Vagina (tissue), 2 donors: ENCODE measurements around the gene MECP2. TPM values are rescaled to one million over a fixed set of nuclear protein-coding genes. Genes with fewer than 3 reads are reported as not detected.

Experiments
- DNase-seq, 2 donors: peaks; one replicate each; pipeline ENCODE4 v3.0.0-alpha.2; 2017; ENCODE audit errors: extremely low spot score in 2 of 2
- H3K27ac ChIP-seq: fragments of 200-600 bp; sonication (generic); one replicate; pipeline ENCODE4 v1.5.1; 2019
- H3K27me3 ChIP-seq: fragments of 200-600 bp; sonication (generic); one replicate; pipeline ENCODE4 v1.5.1; 2019
- H3K36me3 ChIP-seq, 2 donors: fragments of 200-600 bp; sonication (generic); one replicate each; pipeline ENCODE4 v1.5.1; 2017 to 2019
- H3K4me1 ChIP-seq: fragments of 200-600 bp; sonication (generic); one replicate; pipeline ENCODE4 v1.5.1; 2019
- H3K4me3 ChIP-seq, 2 donors: fragments of 200-600 bp; sonication (generic); 1 replicate in 1 of 2; 2 replicates in 1 of 2; pipeline ENCODE4 v1.5.1; 2016 to 2019
- H3K9me3 ChIP-seq: fragments of 200-600 bp; sonication (generic); one replicate; pipeline ENCODE4 v1.5.1; 2019
- CTCF ChIP-seq, 3 experiments: fragments of 450-650 bp in 2 of 3; fragments of 200-600 bp in 1 of 3; sonication (generic) in 1 of 3; IDR thresholded peaks; one replicate each; pipeline ENCODE4 v1.5.1; 2017 to 2019; ENCODE audit warnings: antibody characterized with exemption in 3 of 3, mild to moderate bottlenecking in 2 of 3, moderate library complexity in 2 of 3
- POLR2A ChIP-seq, 2 donors: fragments of 450-650 bp; IDR thresholded peaks; one replicate each; pipeline ENCODE4 v1.6.1; 2017; ENCODE audit warnings: antibody characterized with exemption in 2 of 2, mild to moderate bottlenecking in 2 of 2, moderate library complexity in 2 of 2
- POLR2AphosphoS5 ChIP-seq, 2 donors: sonication (generic); formaldehyde crosslinking; IDR thresholded peaks; one replicate each; pipeline ENCODE4 v1.9.0; 2017; ENCODE audit warnings: antibody characterized with exemption in 2 of 2, mild to moderate bottlenecking in 2 of 2, low read depth in 1 of 2; ENCODE audit not compliant: insufficient read depth in 1 of 2
- intact Hi-C: fragments of 100-400 bp; cut with DNase I; formaldehyde crosslinking; loops from one replicate; pipeline ENCODE4 v1.15.1; 2023
- total RNA-seq: library from RNA; depleted of rRNA; stranded (reverse); fragments of >200 nt; gene quantifications from one replicate; pipeline ENCODE4 v1.2.3, GENCODE V29; 2016

Gene MECP2
- total RNA-seq, 1 donor from 2014 or later, result 38.5 TPM

GRCh38 chrX:154058214-154058997 lies 39.1 kb downstream of the MECP2 start:
- no peak overlapping the region for H3K27ac ChIP-seq
- DNase-seq, result no peak
- H3K4me1 ChIP-seq, result peaks cover 25% of the 10 kb centered on the region
- H3K36me3 ChIP-seq, result no peaks in the 10 kb centered on the region
- no peaks in the 10 kb centered on the region for H3K27me3 ChIP-seq
- TF ChIP-seq POLR2A (IDR thresholded peaks at IDR 0.05), result no peak
- TF ChIP-seq POLR2AphosphoS5 (IDR thresholded peaks at IDR 0.05; ENCODE audit: insufficient read depth in 1 of 2, low read depth in 1 of 2), result no peak
- no peak for TF ChIP-seq CTCF (IDR thresholded peaks at IDR 0.05)
- no peaks in the 10 kb centered on the region for H3K9me3 ChIP-seq
- intact Hi-C loops, result no loop called here
- no peak overlapping the region for H3K4me3 ChIP-seq

GRCh38 chrX:154057791-154058190 lies 39.7 kb downstream of the MECP2 start:
- peaks cover 25% of the 10 kb centered on the region for H3K4me1 ChIP-seq
- intact Hi-C loops, result no loop called here
- H3K27ac ChIP-seq, result no peak overlapping the region
- H3K4me3 ChIP-seq, result no peak overlapping the region
- DNase-seq, result no peak
- no peak for TF ChIP-seq CTCF (IDR thresholded peaks at IDR 0.05)
- no peak for TF ChIP-seq POLR2A (IDR thresholded peaks at IDR 0.05)
- TF ChIP-seq POLR2AphosphoS5 (IDR thresholded peaks at IDR 0.05; ENCODE audit: insufficient read depth in 1 of 2, low read depth in 1 of 2), result no peak
- no peaks in the 10 kb centered on the region for H3K9me3 ChIP-seq
- H3K27me3 ChIP-seq, result no peaks in the 10 kb centered on the region
- no peaks in the 10 kb centered on the region for H3K36me3 ChIP-seq

- no peak for DNase-seq
- H3K4me1 ChIP-seq, result peaks cover 18% of the 10 kb centered on the region
- H3K9me3 ChIP-seq, result no peaks in the 10 kb centered on the region
- H3K27ac ChIP-seq, result no peak overlapping the region
- H3K27me3 ChIP-seq, result no peaks in the 10 kb centered on the region
- TF ChIP-seq POLR2AphosphoS5 (IDR thresholded peaks at IDR 0.05; ENCODE audit: insufficient read depth in 1 of 2, low read depth in 1 of 2) (no peak), POLR2A (IDR thresholded peaks at IDR 0.05) (no peak)
- H3K4me3 ChIP-seq, result no peak overlapping the region
- intact Hi-C loops, result no loop called here
- H3K36me3 ChIP-seq, result no peaks in the 10 kb centered on the region
These were observed 40.7 kb downstream of the MECP2 start for GRCh38 chrX:154056770-154057241.

- TF ChIP-seq POLR2A (IDR thresholded peaks at IDR 0.05) (no peak), CTCF (IDR thresholded peaks at IDR 0.05) (peak in 2 of 3 experiments; percentile 26 to 46), POLR2AphosphoS5 (IDR thresholded peaks at IDR 0.05; ENCODE audit: insufficient read depth in 1 of 2, low read depth in 1 of 2) (no peak)
- intact Hi-C loops, result no loop called here
- DNase-seq, result no peak
- no peak overlapping the region for H3K4me3 ChIP-seq
- no peaks in the 10 kb centered on the region for H3K9me3 ChIP-seq
- H3K4me1 ChIP-seq, result peaks cover 46% of the 10 kb centered on the region
- H3K36me3 ChIP-seq, result no peaks in the 10 kb centered on the region
- H3K27ac ChIP-seq, result peak overlapping the region; percentile 50
- H3K27me3 ChIP-seq, result no peaks in the 10 kb centered on the region
These were observed 46.2 kb downstream of the MECP2 start for GRCh38 chrX:154051201-154051810.

- no peak for DNase-seq
- Histone ChIP-seq H3K4me3 (no peak overlapping the region), H3K27me3 (no peaks in the 10 kb centered on the region), H3K4me1 (peaks cover 58% of the 10 kb centered on the region), H3K27ac (peak overlapping the region; percentile 50), H3K36me3 (no peaks in the 10 kb centered on the region), H3K9me3 (no peaks in the 10 kb centered on the region)
- intact Hi-C loops, result no loop called here
- TF ChIP-seq POLR2A (IDR thresholded peaks at IDR 0.05) (no peak), CTCF (IDR thresholded peaks at IDR 0.05) (no peak), POLR2AphosphoS5 (IDR thresholded peaks at IDR 0.05; ENCODE audit: insufficient read depth in 1 of 2, low read depth in 1 of 2) (no peak)
These were observed 47.4 kb downstream of the MECP2 start for GRCh38 chrX:154050113-154050495.
